ENCODE data around the gene BRD3. TPM values are rescaled to one million over a fixed set of nuclear protein-coding genes. Genes with fewer than 3 reads are reported as not detected.

The BRD3 gene
- total and polyA plus RNA-seq, 2 of the 8 experiments (the other 6 are each of a cell fraction or from before 2014, with no cell fraction given), result 31.0 to 82.7 TPM

GRCh38 chr9:134028076-134028475 lies 39.8 kb downstream of the BRD3 start (continued):
- TF ChIP-seq E2F6 (IDR thresholded peaks at IDR 0.05), result no peak
- TF ChIP-seq CTBP2 (IDR thresholded peaks at IDR 0.05; ENCODE audit: borderline replicate concordance, insufficient read depth, insufficient read length, low read length), result no peak
- TF ChIP-seq POLR2AphosphoS5 (IDR thresholded peaks at IDR 0.05; ENCODE audit: low read depth, low read length), result no peak
- TF ChIP-seq MAFK (IDR thresholded peaks at IDR 0.05; ENCODE audit: low read depth, low read length), result no peak
- no peak for TF ChIP-seq EP300 (IDR thresholded peaks at IDR 0.05; ENCODE audit: borderline replicate concordance in 1 of 2, low read depth in 2 of 2, low read length in 2 of 2)
- no peak for TF ChIP-seq CEBPB (IDR thresholded peaks at IDR 0.05; ENCODE audit: low read depth, low read length)
